Stromal cell of bone marrow (primary cell): Measurements from ENCODE around the gene OR52E5.

Source experiments
- DNase-seq: peaks from one replicate; pipeline ENCODE4 v3.0.0-alpha.2; 2012; ENCODE audit warnings: low read depth

OR52E5 gene

GRCh38 chr11:5892908-5893307 is at the start of gene OR52E5:
OR52E5 (plus strand) TSS chr11:5893208; CDS start chr11:5900777, 7,569 bp downstream.
- DNase-seq = no peak

GRCh38 chr11:5846701-5847100 is 46.3 kb upstream of the OR52E5 start:
- DNase-seq = no peak

- DNase-seq = no peak
Measured at GRCh38 chr11:5847711-5848110, 45.3 kb upstream of the OR52E5 start.

- no peak for DNase-seq
Measured at GRCh38 chr11:5851002-5851401, 42.0 kb upstream of the OR52E5 start.

- DNase-seq = no peak
Measured at GRCh38 chr11:5857590-5857989, 35.4 kb upstream of the OR52E5 start, which contains the start of gene OR52E8. OR52E8 (minus strand) TSS chr11:5857690; CDS start chr11:5857690, 0 bp downstream.

GRCh38 chr11:5865826-5866225 is 27.2 kb upstream of the OR52E5 start:
- DNase-seq = no peak

- DNase-seq = no peak
Measured at GRCh38 chr11:5878564-5878963, 14.4 kb upstream of the OR52E5 start.

GRCh38 chr11:5880329-5880728 is 12.7 kb upstream of the OR52E5 start, which contains the start of gene OR52E4:
OR52E4 (plus strand) TSS chr11:5880629; CDS start chr11:5884293, 3,664 bp downstream.
- no peak for DNase-seq

- no peak for DNase-seq
Measured at GRCh38 chr11:5881756-5882155, 11.3 kb upstream of the OR52E5 start.

- DNase-seq = no peak
Measured at GRCh38 chr11:5887172-5887571, 5.8 kb upstream of the OR52E5 start.

GRCh38 chr11:5887661-5888060 is 5.3 kb upstream of the OR52E5 start:
- no peak for DNase-seq

- DNase-seq = no peak
Measured at GRCh38 chr11:5891216-5891800, 1.7 kb upstream of the OR52E5 start.

- no peak for DNase-seq
Measured at GRCh38 chr11:5899534-5899933, 6.5 kb downstream of the OR52E5 start.

GRCh38 chr11:5910540-5910939 is 17.5 kb downstream of the OR52E5 start:
- no peak for DNase-seq

- DNase-seq = no peak
Measured at GRCh38 chr11:5922749-5923426, 29.9 kb downstream of the OR52E5 start.

- DNase-seq = no peak
Measured at GRCh38 chr11:5923427-5923776, 30.4 kb downstream of the OR52E5 start.

- DNase-seq = no peak
Measured at GRCh38 chr11:5923794-5924193, 30.8 kb downstream of the OR52E5 start.

GRCh38 chr11:5928271-5928670 is 35.3 kb downstream of the OR52E5 start:
- DNase-seq = no peak

GRCh38 chr11:5928811-5929210 is 35.8 kb downstream of the OR52E5 start:
- DNase-seq = no peak

- no peak for DNase-seq
Measured at GRCh38 chr11:5929571-5930368, 36.8 kb downstream of the OR52E5 start.

- no peak for DNase-seq
Measured at GRCh38 chr11:5930614-5931013, 37.6 kb downstream of the OR52E5 start.

- no peak for DNase-seq
Measured at GRCh38 chr11:5931061-5931460, 38.1 kb downstream of the OR52E5 start.

- no peak for DNase-seq
Measured at GRCh38 chr11:5932671-5933070, 39.7 kb downstream of the OR52E5 start.
